Keratinocyte (primary cell): ENCODE data around the gene THAP9. TPM values are rescaled to one million over a fixed set of nuclear protein-coding genes. Genes with fewer than 3 reads are reported as not detected.

Experiments
- DNase-seq: peaks from one replicate; pipeline ENCODE4 v3.0.0-alpha.2; 2011; ENCODE audit warnings: low read depth, missing footprints, low spot score
- FAIRE-seq: peaks from 2 replicates; lab custom pipeline; 2011; peaks lifted over from hg19 to GRCh38; lab: Jason Lieb, UNC
- H2AFZ ChIP-seq: 2 replicates; pipeline ENCODE4 v1.6.0; 2012; ENCODE audit warnings: low read length, control low read depth, inconsistent platforms; ENCODE audit not compliant: control insufficient read depth
- H3K27ac ChIP-seq: 2 replicates; pipeline ENCODE4 v1.5.1; 2011; ENCODE audit warnings: low read length; ENCODE audit not compliant: control insufficient read depth, insufficient read depth
- H3K27me3 ChIP-seq: 3 replicates; pipeline ENCODE4 v1.6.0; 2011; ENCODE audit warnings: low read length; ENCODE audit not compliant: control insufficient read depth, insufficient read depth; ENCODE audit errors: extremely low read depth
- H3K36me3 ChIP-seq, 2 experiments: 2 replicates in 1 of 2; 3 replicates in 1 of 2; pipeline ENCODE4 v1.5.1; 2011; ENCODE audit warnings: low read length in 2 of 2, mild to moderate bottlenecking in 1 of 2; ENCODE audit not compliant: control insufficient read depth in 2 of 2, insufficient read depth in 2 of 2; ENCODE audit errors: extremely low read depth in 1 of 2
- H3K4me1 ChIP-seq: 3 replicates; pipeline ENCODE4 v1.5.1; 2011; ENCODE audit warnings: low read length; ENCODE audit not compliant: control insufficient read depth, insufficient read depth; ENCODE audit errors: extremely low read depth
- H3K4me2 ChIP-seq: 3 replicates; pipeline ENCODE4 v1.6.0; 2011; ENCODE audit warnings: low read depth, low read length; ENCODE audit not compliant: control insufficient read depth, insufficient read depth; ENCODE audit errors: extremely low read depth
- H3K4me3 ChIP-seq, 3 experiments: fragments of 200-600 bp in 1 of 3; sonication (generic) in 1 of 3; 2 replicates in 2 of 3; 3 replicates in 1 of 3; pipeline ENCODE4 v1.5.1; 2011 to 2016; ENCODE audit warnings: low read length in 3 of 3, mild to moderate bottlenecking in 3 of 3, control low read depth in 2 of 3, inconsistent platforms in 1 of 3, low read depth in 1 of 3, mixed read lengths in 1 of 3, mixed run types in 1 of 3, moderate library complexity in 1 of 3; ENCODE audit not compliant: control insufficient read depth in 2 of 3, insufficient read depth in 2 of 3; ENCODE audit errors: extremely low read depth in 1 of 3
- H3K79me2 ChIP-seq: 2 replicates; pipeline ENCODE4 v1.6.0; 2012; ENCODE audit warnings: low read length; ENCODE audit not compliant: control insufficient read depth, insufficient read depth
- H3K9ac ChIP-seq: 3 replicates; pipeline ENCODE4 v1.6.0; 2011; ENCODE audit warnings: low read length; ENCODE audit not compliant: control insufficient read depth, insufficient read depth; ENCODE audit errors: extremely low read depth
- H3K9me1 ChIP-seq: 3 replicates; pipeline ENCODE4 v1.6.0; 2011; ENCODE audit warnings: low read length; ENCODE audit not compliant: control insufficient read depth, insufficient read depth; ENCODE audit errors: extremely low read depth
- H3K9me3 ChIP-seq: 2 replicates; pipeline ENCODE4 v1.5.1; 2012; ENCODE audit warnings: low read depth, low read length; ENCODE audit not compliant: control insufficient read depth
- H4K20me1 ChIP-seq: 3 replicates; pipeline ENCODE4 v1.6.0; 2011; ENCODE audit warnings: low read length; ENCODE audit not compliant: control insufficient read depth, insufficient read depth; ENCODE audit errors: extremely low read depth
- EZH2 ChIP-seq: IDR thresholded peaks from one replicate; pipeline ENCODE4 v1.6.1; 2012; ENCODE audit warnings: inconsistent platforms, mild to moderate bottlenecking, low read length, moderate library complexity
- dilution Hi-C: fragments of 300-500 bp; cut with MboI; formaldehyde crosslinking; loops from one replicate; pipeline ENCODE4 v1.7.0; 2020; ENCODE audit warnings: low sequenced_read_pairs; ENCODE audit not compliant: extremely low pct_ligation_motif_present
- polyA plus RNA-seq, 5 experiments: library from polyadenylated mRNA; depleted of rRNA in 3 of 5; stranded (reverse) in 3 of 5; stranded (forward) in 1 of 5; unstranded in 1 of 5; fragments of >200 nt; gene quantifications; 1 replicate in 1 of 5; 2 replicates in 3 of 5; 3 replicates in 1 of 5; pipeline versions ENCODE4 v1.2.1 to v1.2.3, GENCODE V29; 2011 to 2012; ENCODE audit warnings: missing spikeins in 2 of 5, low read depth in 1 of 5, low replicate concordance in 1 of 5
- TF ChIP-seq, protein P1 (sequence below), 3 experiments: IDR thresholded peaks in 1 of 3; conservative IDR thresholded peaks in 1 of 3; optimal IDR thresholded peaks in 1 of 3; 2 replicates in 2 of 3; 3 replicates in 1 of 3; pipeline versions ENCODE3 to v1.5.1; 2011; ENCODE audit warnings: low read length in 3 of 3, mild to moderate bottlenecking in 3 of 3, moderate library complexity in 2 of 3, control low read depth in 1 of 3, inconsistent platforms in 1 of 3; ENCODE audit not compliant: insufficient read depth in 2 of 3; ENCODE audit errors: extremely low read depth in 1 of 3

Gene THAP9
- polyA plus RNA-seq, 1 donor (not counting 4 experiments of a cell fraction or from before 2014, with no cell fraction given), result 1.9 TPM

- no peak for DNase-seq
- Histone ChIP-seq H3K9ac (peak overlapping the region; percentile 99), H2AFZ (no peak overlapping the region), H4K20me1 (no peaks in the 10 kb centered on the region), H3K27me3 (no peaks in the 10 kb centered on the region), H3K4me2 (peak overlapping the region; percentile 89), H3K27ac (peak overlapping the region; percentile 91), H3K79me2 (peaks cover 76% of the 10 kb centered on the region), H3K9me3 (no peaks in the 10 kb centered on the region), H3K9me1 (no peaks in the 10 kb centered on the region), H3K4me1 (peaks cover 41% of the 10 kb centered on the region), H3K36me3 (peaks cover 8 to 9% of the 10 kb centered on the region in 2 experiments), H3K4me3 (peak overlapping the region; percentile 71 to 95 (median 89))
- dilution Hi-C loops, result no loop called here
- TF ChIP-seq, protein P1, sequence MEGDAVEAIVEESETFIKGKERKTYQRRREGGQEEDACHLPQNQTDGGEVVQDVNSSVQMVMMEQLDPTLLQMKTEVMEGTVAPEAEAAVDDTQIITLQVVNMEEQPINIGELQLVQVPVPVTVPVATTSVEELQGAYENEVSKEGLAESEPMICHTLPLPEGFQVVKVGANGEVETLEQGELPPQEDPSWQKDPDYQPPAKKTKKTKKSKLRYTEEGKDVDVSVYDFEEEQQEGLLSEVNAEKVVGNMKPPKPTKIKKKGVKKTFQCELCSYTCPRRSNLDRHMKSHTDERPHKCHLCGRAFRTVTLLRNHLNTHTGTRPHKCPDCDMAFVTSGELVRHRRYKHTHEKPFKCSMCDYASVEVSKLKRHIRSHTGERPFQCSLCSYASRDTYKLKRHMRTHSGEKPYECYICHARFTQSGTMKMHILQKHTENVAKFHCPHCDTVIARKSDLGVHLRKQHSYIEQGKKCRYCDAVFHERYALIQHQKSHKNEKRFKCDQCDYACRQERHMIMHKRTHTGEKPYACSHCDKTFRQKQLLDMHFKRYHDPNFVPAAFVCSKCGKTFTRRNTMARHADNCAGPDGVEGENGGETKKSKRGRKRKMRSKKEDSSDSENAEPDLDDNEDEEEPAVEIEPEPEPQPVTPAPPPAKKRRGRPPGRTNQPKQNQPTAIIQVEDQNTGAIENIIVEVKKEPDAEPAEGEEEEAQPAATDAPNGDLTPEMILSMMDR (optimal IDR thresholded peaks at IDR 0.05 in 1 of 3, IDR thresholded peaks at IDR 0.05 in 1 of 3, conservative IDR thresholded peaks at IDR 0.05 in 1 of 3; ENCODE audit: extremely low read depth in 1 of 3, insufficient read depth in 2 of 3, low read length in 3 of 3), result no peak
- TF ChIP-seq EZH2, result no peak
- FAIRE-seq, result no peak
Measured at GRCh38 chr4:82889287-82889686, 11.2 kb upstream of the THAP9 start.

GRCh38 chr4:82890528-82890900 lies 10.0 kb upstream of the THAP9 start:
- Histone ChIP-seq H3K4me3 (peak overlapping the region; percentile 71 to 95 (median 89)), H3K9me3 (no peaks in the 10 kb centered on the region), H3K27ac (peak overlapping the region; percentile 91), H3K4me2 (peak overlapping the region; percentile 89), H4K20me1 (no peaks in the 10 kb centered on the region), H3K36me3 (peaks cover 11 to 18% of the 10 kb centered on the region in 2 experiments), H3K79me2 (peaks cover 70% of the 10 kb centered on the region), H3K4me1 (peaks cover 51% of the 10 kb centered on the region), H3K27me3 (no peaks in the 10 kb centered on the region), H3K9me1 (no peaks in the 10 kb centered on the region), H2AFZ (peak overlapping the region; percentile 56), H3K9ac (peak overlapping the region; percentile 99)
- TF ChIP-seq, protein P1 (optimal IDR thresholded peaks at IDR 0.05 in 1 of 3, IDR thresholded peaks at IDR 0.05 in 1 of 3, conservative IDR thresholded peaks at IDR 0.05 in 1 of 3; ENCODE audit: extremely low read depth in 1 of 3, insufficient read depth in 2 of 3, low read length in 3 of 3), result no peak
- TF ChIP-seq EZH2, result no peak
- DNase-seq (no peak), FAIRE-seq (no peak)
- dilution Hi-C loops, result no loop called here
